Stomach (tissue), 9 donors: ENCODE data around the gene MCUB. TPM values are rescaled to one million over a fixed set of nuclear protein-coding genes. Genes with fewer than 3 reads are reported as not detected.
A peak's percentile ranks its signal among the peaks of the same experiment; 100 is the strongest.

Experiments used
- DNase-seq, 2 donors: peaks; one replicate each; pipeline versions ENCODE4 v3.0.0 to v3.0.0-alpha.2; 2013 to 2019
- H3K27ac ChIP-seq, 5 donors: fragments of 200-600 bp in 4 of 5; sonication (generic) in 4 of 5; one replicate each; pipeline ENCODE4 v1.5.1; 2013 to 2019; ENCODE audit warnings: mild to moderate bottlenecking in 1 of 5, moderate library complexity in 1 of 5
- H3K27me3 ChIP-seq, 3 donors: fragments of 200-600 bp; sonication (generic); one replicate each; pipeline ENCODE4 v1.5.1; 2017 to 2019; ENCODE audit warnings: mixed run types in 1 of 3
- H3K36me3 ChIP-seq, 4 donors: fragments of 200-600 bp; sonication (generic); 1 replicate in 3 of 4; 2 replicates in 1 of 4; pipeline ENCODE4 v1.5.1; 2016 to 2019
- H3K4me1 ChIP-seq, 4 donors: fragments of 200-600 bp; sonication (generic); one replicate each; pipeline ENCODE4 v1.5.1; 2016 to 2019
- H3K4me3 ChIP-seq, 4 donors: fragments of 200-600 bp; sonication (generic) in 3 of 4; one replicate each; pipeline ENCODE4 v1.5.1; 2016 to 2019; ENCODE audit warnings: mild to moderate bottlenecking in 1 of 4
- H3K9me3 ChIP-seq, 4 donors: fragments of 200-600 bp; sonication (generic); one replicate each; pipeline ENCODE4 v1.5.1; 2016 to 2019
- EP300 ChIP-seq: sonication (generic); formaldehyde crosslinking; IDR thresholded peaks from one replicate; pipeline ENCODE4 v1.6.1; 2017; ENCODE audit warnings: antibody characterized with exemption
- POLR2A ChIP-seq, 4 donors: fragments of 450-650 bp; IDR thresholded peaks; one replicate each; pipeline ENCODE4 v1.6.1; 2016; ENCODE audit warnings: antibody characterized with exemption in 4 of 4, control low read depth in 2 of 4, mild to moderate bottlenecking in 1 of 4, moderate library complexity in 1 of 4
- POLR2AphosphoS5 ChIP-seq, 3 donors: sonication (generic); formaldehyde crosslinking; IDR thresholded peaks; one replicate each; pipeline ENCODE4 v1.6.1; 2016; ENCODE audit warnings: antibody characterized with exemption in 3 of 3
- WGBS, 5 donors: extraction: QIAGEN DNeasy Blood & Tissue Kit in 3 of 5; methylation state at CpG; one replicate each; pipeline versions ENCODE4 v1.1.5 to v1.1.7; 2013 to 2018; 5-methylcytosine and 5-hydroxymethylcytosine counted together
- intact Hi-C: fragments of 100-400 bp; cut with DNase I; formaldehyde crosslinking; loops from one replicate; pipeline ENCODE4 v1.15.1; 2023; ENCODE audit warnings: low total_unique reads
- polyA plus RNA-seq, 3 donors: library from polyadenylated mRNA; stranded (reverse); fragments of 200-250 nt; gene quantifications; one replicate each; pipeline ENCODE4 v1.2.3, GENCODE V29; 2013
- total RNA-seq, 5 donors: library from RNA; depleted of rRNA; stranded (reverse); fragments of >200 nt; gene quantifications; one replicate each; pipeline versions ENCODE4 v1.1.0 to v1.2.3, GENCODE V29; 2014 to 2016
- TF ChIP-seq, protein P1 (sequence below), 7 experiments: fragments of 450-650 bp in 4 of 7; fragments of 200-600 bp in 3 of 7; sonication (generic) in 3 of 7; IDR thresholded peaks; one replicate each; pipeline ENCODE4 v1.5.1; 2016 to 2019; ENCODE audit warnings: antibody characterized with exemption in 7 of 7, control low read depth in 2 of 7, mild to moderate bottlenecking in 1 of 7
- donor health status: healthy with polysubstance abuse.
- donor health status: Bipolar disorder and iron deficiency.
- donor health status: healthy.

MCUB gene
- total and polyA plus RNA-seq, 8 donors: 0.89 to 37.4 (median 8.4) TPM

DNA sequence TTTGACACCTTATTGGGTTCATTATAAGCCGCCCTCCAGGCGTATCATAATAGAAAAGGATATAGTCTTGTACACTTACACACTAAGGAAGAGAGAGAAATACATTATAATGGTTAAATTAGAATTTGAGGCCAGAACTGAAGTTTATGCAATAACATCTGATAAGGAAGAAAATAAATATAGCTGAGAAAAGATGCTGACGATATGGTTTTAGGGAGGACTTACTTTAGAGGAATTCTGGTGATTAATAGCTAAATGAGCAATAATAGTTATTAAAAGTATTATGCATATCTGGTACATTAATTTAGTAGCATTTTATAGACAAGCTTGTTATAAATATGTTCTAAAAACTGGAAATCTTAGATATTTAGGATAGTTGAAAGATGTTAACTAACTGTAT lies 12.1 kb downstream of the MCUB start:
- H3K27me3 ChIP-seq: no peaks in the 10 kb centered on the region
- H3K9me3 ChIP-seq: no peaks in the 10 kb centered on the region
- 93 to 98% (median 93%) methylated on average over 3 of the region's 3 CpGs for WGBS, 5 donors
- no peaks in the 10 kb centered on the region for H3K36me3 ChIP-seq
- H3K27ac ChIP-seq: no peak overlapping the region
- TF ChIP-seq EP300: no peak
- peaks cover 0 to 11% (median 0%) of the 10 kb centered on the region in 4 donors for H3K4me1 ChIP-seq
- no peak overlapping the region for H3K4me3 ChIP-seq
- intact Hi-C loops: no loop called here
- no peak for DNase-seq

DNA sequence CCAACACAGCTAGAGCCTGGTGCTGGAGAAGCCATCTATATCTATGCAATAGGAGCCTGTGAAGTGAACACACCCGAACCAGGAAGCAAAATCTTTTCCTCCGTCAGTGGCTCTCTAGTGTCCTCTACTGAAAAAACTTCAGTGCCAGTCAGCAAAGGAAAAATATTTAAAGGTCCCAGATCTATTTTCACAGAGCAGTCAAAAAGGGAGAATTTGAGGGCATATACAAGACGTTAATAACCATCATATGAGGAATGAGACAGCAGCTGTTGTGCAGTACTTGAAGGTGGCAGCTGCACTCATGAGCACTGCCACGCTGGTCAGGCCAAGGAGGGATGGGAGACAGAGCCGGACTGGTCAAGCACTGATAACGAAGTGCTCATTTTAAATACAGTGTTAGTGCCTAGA lies 14.4 kb downstream of the MCUB start:
- no peaks in the 10 kb centered on the region for H3K27me3 ChIP-seq
- TF ChIP-seq POLR2A (IDR thresholded peaks at IDR 0.05) (no peak), POLR2AphosphoS5 (IDR thresholded peaks at IDR 0.05) (no peak), EP300 (no peak)
- TF ChIP-seq, protein P1, sequence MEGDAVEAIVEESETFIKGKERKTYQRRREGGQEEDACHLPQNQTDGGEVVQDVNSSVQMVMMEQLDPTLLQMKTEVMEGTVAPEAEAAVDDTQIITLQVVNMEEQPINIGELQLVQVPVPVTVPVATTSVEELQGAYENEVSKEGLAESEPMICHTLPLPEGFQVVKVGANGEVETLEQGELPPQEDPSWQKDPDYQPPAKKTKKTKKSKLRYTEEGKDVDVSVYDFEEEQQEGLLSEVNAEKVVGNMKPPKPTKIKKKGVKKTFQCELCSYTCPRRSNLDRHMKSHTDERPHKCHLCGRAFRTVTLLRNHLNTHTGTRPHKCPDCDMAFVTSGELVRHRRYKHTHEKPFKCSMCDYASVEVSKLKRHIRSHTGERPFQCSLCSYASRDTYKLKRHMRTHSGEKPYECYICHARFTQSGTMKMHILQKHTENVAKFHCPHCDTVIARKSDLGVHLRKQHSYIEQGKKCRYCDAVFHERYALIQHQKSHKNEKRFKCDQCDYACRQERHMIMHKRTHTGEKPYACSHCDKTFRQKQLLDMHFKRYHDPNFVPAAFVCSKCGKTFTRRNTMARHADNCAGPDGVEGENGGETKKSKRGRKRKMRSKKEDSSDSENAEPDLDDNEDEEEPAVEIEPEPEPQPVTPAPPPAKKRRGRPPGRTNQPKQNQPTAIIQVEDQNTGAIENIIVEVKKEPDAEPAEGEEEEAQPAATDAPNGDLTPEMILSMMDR (IDR thresholded peaks at IDR 0.05): no peak
- intact Hi-C loops: no loop called here
- peaks cover 0 to 11% (median 0%) of the 10 kb centered on the region in 4 donors for H3K4me1 ChIP-seq
- WGBS, 5 donors: 64 to 72% (median 65%) methylated on average over 6 of the region's 6 CpGs
- H3K27ac ChIP-seq: no peak overlapping the region
- no peaks in the 10 kb centered on the region for H3K36me3 ChIP-seq
- no peak overlapping the region for H3K4me3 ChIP-seq
- no peaks in the 10 kb centered on the region for H3K9me3 ChIP-seq
- DNase-seq: peak in 1 of 2 donors; percentile 51

DNA sequence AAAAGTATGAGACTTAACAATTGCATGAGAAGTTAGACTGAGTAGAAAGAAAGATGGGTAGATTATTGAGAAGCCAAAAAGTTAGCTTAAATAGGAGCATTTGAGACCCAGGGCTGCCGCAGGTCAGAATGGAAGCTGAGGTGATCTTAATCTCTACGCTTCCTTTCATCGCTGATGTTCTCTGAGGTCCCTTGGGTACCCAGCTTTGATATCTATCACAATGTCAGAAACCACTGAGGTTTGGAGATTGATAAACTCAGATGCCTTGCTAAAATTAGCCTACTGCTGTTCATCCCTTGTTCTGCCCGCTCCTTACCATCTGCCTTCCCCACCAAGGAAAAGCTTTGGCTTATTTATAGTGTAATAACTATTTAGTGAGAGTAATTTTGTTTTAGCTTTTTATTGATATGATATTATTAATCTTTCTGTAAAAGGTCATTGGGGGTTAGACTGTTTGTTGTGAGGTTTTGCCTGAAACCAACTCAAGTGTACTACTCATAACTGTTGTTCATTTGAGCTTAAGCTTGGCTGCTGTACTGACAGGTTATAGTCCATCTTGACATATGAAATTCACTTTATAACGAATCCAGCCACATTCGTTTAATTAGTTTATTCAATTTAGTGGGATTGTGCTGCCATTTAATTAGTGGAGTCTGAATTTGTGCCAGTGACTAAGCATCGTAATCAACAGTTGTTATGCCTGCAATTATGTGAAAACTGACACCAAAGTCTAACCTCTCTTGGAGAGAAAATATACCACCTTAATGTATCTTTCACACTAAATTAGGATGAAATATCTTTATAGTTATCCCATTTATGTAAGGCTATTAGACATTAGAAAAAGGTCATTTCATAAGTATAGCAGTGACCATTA lies 15.1 kb downstream of the MCUB start:
- TF ChIP-seq EP300 (no peak), POLR2AphosphoS5 (IDR thresholded peaks at IDR 0.05) (no peak), POLR2A (IDR thresholded peaks at IDR 0.05) (no peak)
- TF ChIP-seq, protein P1 (IDR thresholded peaks at IDR 0.05): no peak
- Histone ChIP-seq H3K4me3 (no peak overlapping the region), H3K4me1 (peaks cover 0 to 11% (median 0%) of the 10 kb centered on the region in 4 donors), H3K36me3 (no peaks in the 10 kb centered on the region), H3K27ac (no peak overlapping the region), H3K9me3 (peaks cover 0 to 4% (median 0%) of the 10 kb centered on the region in 4 donors), H3K27me3 (no peaks in the 10 kb centered on the region)
- no peak for DNase-seq
- 82 to 94% (median 90%) methylated on average over 7 of the region's 7 CpGs for whole genome bisulfite sequencing, 5 donors
- intact Hi-C loops: no loop called here

DNA sequence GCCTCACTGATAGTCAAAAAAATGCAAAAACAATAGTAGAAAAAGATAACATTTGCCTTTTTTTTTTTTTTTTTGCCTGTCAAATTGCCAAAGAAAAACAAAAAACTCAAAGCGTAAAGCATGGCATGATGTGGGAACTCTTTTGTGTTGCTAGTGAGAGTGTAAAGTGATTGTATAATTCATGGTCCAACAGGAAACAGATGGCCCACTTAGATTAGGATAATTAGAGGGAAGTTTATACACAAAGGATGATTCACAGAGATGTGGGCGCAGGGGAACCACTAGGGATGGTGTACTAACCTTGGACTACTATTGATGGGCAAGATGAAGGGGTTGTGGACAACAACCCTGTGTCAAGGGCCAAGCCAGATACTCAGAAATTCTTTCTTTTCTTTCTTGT lies 16.4 kb downstream of the MCUB start:
- H3K27me3 ChIP-seq: no peaks in the 10 kb centered on the region
- intact Hi-C loops: no loop called here

More for the DNA sequence above, 16.4 kb downstream of the MCUB start:
- no peaks in the 10 kb centered on the region for H3K36me3 ChIP-seq
- DNase-seq: peak in 1 of 2 donors; percentile 59
- peak in 2 of 3 donors; percentile 7 to 12 for TF ChIP-seq POLR2AphosphoS5 (IDR thresholded peaks at IDR 0.05)
- TF ChIP-seq POLR2A (IDR thresholded peaks at IDR 0.05): no peak
- TF ChIP-seq EP300: no peak
- TF ChIP-seq, protein P1 (IDR thresholded peaks at IDR 0.05): no peak
- H3K9me3 ChIP-seq: peaks cover 0 to 4% (median 2%) of the 10 kb centered on the region in 4 donors
- peaks cover 0 to 11% (median 0%) of the 10 kb centered on the region in 4 donors for H3K4me1 ChIP-seq
- H3K4me3 ChIP-seq: no peak overlapping the region
- 55 to 82% (median 69%) methylated on average over 2 of the region's 2 CpGs for WGBS, 5 donors
- no peak overlapping the region for H3K27ac ChIP-seq
